CD4-positive, alpha-beta memory T cell (primary cell): ENCODE measurements around the gene MYO5B. TPM values are rescaled to one million over a fixed set of nuclear protein-coding genes. Genes with fewer than 3 reads are reported as not detected.

Experiments used
- CTCF ChIA-PET: fragments of 350-600 bp; sonication (Branson Sonifier 250); formaldehyde crosslinking; loops from one replicate; lab custom pipeline; 2021; ENCODE audit warnings: inconsistent platforms; ENCODE audit not compliant: partially characterized antibody; lab: Charles Lee
- POLR2A ChIA-PET: fragments of 350-600 bp; sonication (Branson Sonifier 250); formaldehyde crosslinking; loops from one replicate; lab custom pipeline; 2021; ENCODE audit not compliant: partially characterized antibody; lab: Charles Lee
- DNase-seq, 5 donors: peaks; one replicate each; pipeline versions ENCODE4 v3.0.0 to v3.0.0-alpha.2; 2020 to 2022; ENCODE audit warnings: mixed read lengths in 1 of 5
- H3K27ac ChIP-seq: one replicate; pipeline ENCODE4 v1.7.0; 2013; ENCODE audit warnings: low read depth, low read length
- H3K27me3 ChIP-seq: 2 replicates; pipeline ENCODE4 v1.7.0; 2013; ENCODE audit warnings: mild to moderate bottlenecking, low read length, moderate library complexity; ENCODE audit not compliant: insufficient read depth
- H3K36me3 ChIP-seq: 2 replicates; pipeline ENCODE4 v1.7.0; 2013; ENCODE audit warnings: mild to moderate bottlenecking, low read length, moderate library complexity; ENCODE audit not compliant: insufficient read depth
- H3K4me1 ChIP-seq: 2 replicates; pipeline ENCODE4 v1.7.0; 2013; ENCODE audit warnings: mild to moderate bottlenecking, low read length, moderate library complexity; ENCODE audit not compliant: insufficient read depth
- H3K4me3 ChIP-seq, 2 donors: one replicate each; pipeline ENCODE4 v1.7.0; 2013; ENCODE audit warnings: low read length in 2 of 2, mild to moderate bottlenecking in 1 of 2
- H3K9me3 ChIP-seq, 2 donors: one replicate each; pipeline ENCODE4 v1.7.0; 2013; ENCODE audit warnings: low read length in 2 of 2, control low read depth in 1 of 2; ENCODE audit not compliant: control insufficient read depth in 1 of 2
- H3K27ac Mint-ChIP-seq, 7 donors: one replicate each; pipeline ENCODE4 v1.8.0; 2020 to 2021; ENCODE audit warnings: mixed read lengths in 7 of 7, mild to moderate bottlenecking in 6 of 7, inconsistent platforms in 3 of 7, moderate library complexity in 3 of 7
- H3K27me3 Mint-ChIP-seq, 2 donors: one replicate each; pipeline ENCODE4 v1.8.0; 2020 to 2021; ENCODE audit warnings: mixed read lengths in 2 of 2
- H3K36me3 Mint-ChIP-seq, 2 donors: one replicate each; pipeline ENCODE4 v1.8.0; 2020 to 2021; ENCODE audit warnings: mixed read lengths in 2 of 2, inconsistent platforms in 1 of 2, mild to moderate bottlenecking in 1 of 2
- H3K4me1 Mint-ChIP-seq, 4 donors: one replicate each; pipeline ENCODE4 v1.8.0; 2020 to 2021; ENCODE audit warnings: mixed read lengths in 4 of 4, mild to moderate bottlenecking in 1 of 4
- H3K4me3 Mint-ChIP-seq, 8 donors: one replicate each; pipeline ENCODE4 v1.8.0; 2020 to 2021; ENCODE audit warnings: mixed read lengths in 8 of 8, mild to moderate bottlenecking in 7 of 8, moderate library complexity in 6 of 8, inconsistent platforms in 3 of 8
- H3K9me3 Mint-ChIP-seq, 8 donors: one replicate each; pipeline ENCODE4 v1.8.0; 2020 to 2021; ENCODE audit warnings: mixed read lengths in 8 of 8, mild to moderate bottlenecking in 5 of 8, inconsistent platforms in 3 of 8, moderate library complexity in 1 of 8
- intact Hi-C: fragments of 100-400 bp; cut with micrococcal nuclease; formaldehyde crosslinking; loops from one replicate; pipeline ENCODE4 v1.15.1; 2023
- polyA plus RNA-seq, 2 donors: library from polyadenylated mRNA; unstranded; fragments of 300-500 nt; fragmentation: Illumina TruSeq; gene quantifications; one replicate each; pipeline ENCODE4 v1.2.3, GENCODE V29; 2021
- total RNA-seq, 2 experiments: library from RNA; stranded (reverse); gene quantifications; one replicate each; pipeline ENCODE4 v1.2.3, GENCODE V29; 2021

Gene MYO5B
- total and polyA plus RNA-seq, 4 experiments from 2014 or later, result 0.02 TPM; not detected in 3

- CTCF ChIA-PET, result no interaction called here
- intact Hi-C loops, result no loop called here
- Histone ChIP-seq H3K9me3 (no peaks in the 10 kb centered on the region), H3K4me3 (no peak overlapping the region), H3K4me1 (no peaks in the 10 kb centered on the region), H3K27ac (no peak overlapping the region), H3K27me3 (no peaks in the 10 kb centered on the region), H3K36me3 (no peaks in the 10 kb centered on the region)
- H3K4me3 Mint-ChIP-seq, result no peak overlapping the region
- no peaks in the 10 kb centered on the region for H3K9me3 Mint-ChIP-seq
- no peaks in the 10 kb centered on the region for H3K36me3 Mint-ChIP-seq
- H3K4me1 Mint-ChIP-seq, result no peaks in the 10 kb centered on the region
- no peak overlapping the region for H3K27ac Mint-ChIP-seq
- POLR2A ChIA-PET, result no interaction called here
- peaks cover 6 to 14% of the 10 kb centered on the region in 2 donors for H3K27me3 Mint-ChIP-seq
- DNase-seq, result no peak
These were observed 129.9 kb downstream of the MYO5B start for GRCh38 chr18:50065039-50065438.

- H3K4me1 ChIP-seq, result no peaks in the 10 kb centered on the region
- Mint-ChIP-seq H3K36me3 (no peaks in the 10 kb centered on the region), H3K4me1 (no peaks in the 10 kb centered on the region), H3K27ac (no peak overlapping the region), H3K4me3 (no peak overlapping the region), H3K9me3 (no peaks in the 10 kb centered on the region), H3K27me3 (peaks cover 7 to 18% of the 10 kb centered on the region in 2 donors)
- DNase-seq, result no peak
- H3K4me3 ChIP-seq, result no peak overlapping the region
- H3K9me3 ChIP-seq, result no peaks in the 10 kb centered on the region
- H3K27ac ChIP-seq, result no peak overlapping the region
- CTCF ChIA-PET, result no interaction called here
- H3K27me3 ChIP-seq, result no peaks in the 10 kb centered on the region
- no peaks in the 10 kb centered on the region for H3K36me3 ChIP-seq
- POLR2A ChIA-PET, result no interaction called here
- intact Hi-C loops, result no loop called here
These were observed 132.9 kb downstream of the MYO5B start for GRCh38 chr18:50061876-50062517.

GRCh38 chr18:50060822-50061221, 134.1 kb downstream of the MYO5B start:
- H3K27me3 ChIP-seq, result no peaks in the 10 kb centered on the region
- no peaks in the 10 kb centered on the region for H3K4me1 ChIP-seq
- Mint-ChIP-seq H3K36me3 (no peaks in the 10 kb centered on the region), H3K27ac (no peak overlapping the region), H3K4me3 (no peak overlapping the region), H3K9me3 (no peaks in the 10 kb centered on the region), H3K4me1 (no peaks in the 10 kb centered on the region), H3K27me3 (peaks cover 7 to 15% of the 10 kb centered on the region in 2 donors)
- no peak for DNase-seq
- ChIA-PET CTCF (no interaction called here), POLR2A (no interaction called here)
- H3K27ac ChIP-seq, result no peak overlapping the region
- intact Hi-C loops, result no loop called here
- H3K4me3 ChIP-seq, result no peak overlapping the region
- H3K36me3 ChIP-seq, result no peaks in the 10 kb centered on the region
- H3K9me3 ChIP-seq, result no peaks in the 10 kb centered on the region

GRCh38 chr18:50058731-50059130, 136.2 kb downstream of the MYO5B start:
- H3K4me3 ChIP-seq, result no peak overlapping the region
- CTCF ChIA-PET, result interaction anchor here (1.9 kb wide), 1 partner anchor 299 kb away, joined by 6 read pairs; no protein-coding TSS in a partner anchor
- no peaks in the 10 kb centered on the region for H3K36me3 ChIP-seq
- Mint-ChIP-seq H3K36me3 (no peaks in the 10 kb centered on the region), H3K27me3 (peaks cover 6 to 11% of the 10 kb centered on the region in 2 donors), H3K4me3 (no peak overlapping the region), H3K4me1 (no peaks in the 10 kb centered on the region), H3K9me3 (peaks cover 0 to 3% (median 0%) of the 10 kb centered on the region in 8 donors), H3K27ac (no peak overlapping the region)
- no peak overlapping the region for H3K27ac ChIP-seq
- no peaks in the 10 kb centered on the region for H3K27me3 ChIP-seq
- no peaks in the 10 kb centered on the region for H3K9me3 ChIP-seq
- POLR2A ChIA-PET, result no interaction called here
- no peak for DNase-seq
- intact Hi-C loops, result loop anchor here (5.0 kb wide), 1 partner anchor 299 kb away; no protein-coding TSS in a partner anchor
- no peaks in the 10 kb centered on the region for H3K4me1 ChIP-seq

- Histone ChIP-seq H3K27me3 (no peaks in the 10 kb centered on the region), H3K36me3 (no peaks in the 10 kb centered on the region), H3K4me1 (no peaks in the 10 kb centered on the region), H3K27ac (no peak overlapping the region), H3K9me3 (no peaks in the 10 kb centered on the region), H3K4me3 (no peak overlapping the region)
- intact Hi-C loops, result loop anchor here (5.0 kb wide), 1 partner anchor 300 kb away; no protein-coding TSS in a partner anchor
- ChIA-PET CTCF (no interaction called here), POLR2A (no interaction called here)
- H3K27me3 Mint-ChIP-seq, result peaks cover 7 to 8% of the 10 kb centered on the region in 2 donors
- H3K4me3 Mint-ChIP-seq, result no peak overlapping the region
- H3K9me3 Mint-ChIP-seq, result peaks cover 0 to 4% (median 0%) of the 10 kb centered on the region in 8 donors
- H3K27ac Mint-ChIP-seq, result no peak overlapping the region
- no peak for DNase-seq
- no peaks in the 10 kb centered on the region for H3K36me3 Mint-ChIP-seq
- no peaks in the 10 kb centered on the region for H3K4me1 Mint-ChIP-seq
These were observed 137.9 kb downstream of the MYO5B start for GRCh38 chr18:50057009-50057408.

GRCh38 chr18:50056185-50056584, 138.8 kb downstream of the MYO5B start:
- CTCF ChIA-PET, result no interaction called here

GRCh38 chr18:50055488-50055887, 139.5 kb downstream of the MYO5B start:
- Mint-ChIP-seq H3K4me3 (no peak overlapping the region), H3K36me3 (no peaks in the 10 kb centered on the region), H3K27ac (no peak overlapping the region), H3K4me1 (no peaks in the 10 kb centered on the region), H3K9me3 (peaks cover 0 to 4% (median 0%) of the 10 kb centered on the region in 8 donors), H3K27me3 (peaks cover 8% of the 10 kb centered on the region in 2 donors)
- intact Hi-C loops, result loop anchor here (5.0 kb wide), 1 partner anchor 302 kb away; no protein-coding TSS in a partner anchor
- no peak for DNase-seq
- H3K4me3 ChIP-seq, result no peak overlapping the region
- no peaks in the 10 kb centered on the region for H3K9me3 ChIP-seq
- H3K4me1 ChIP-seq, result no peaks in the 10 kb centered on the region
- CTCF ChIA-PET, result no interaction called here
- no peaks in the 10 kb centered on the region for H3K27me3 ChIP-seq
- no peaks in the 10 kb centered on the region for H3K36me3 ChIP-seq
- H3K27ac ChIP-seq, result no peak overlapping the region
- POLR2A ChIA-PET, result no interaction called here

More at GRCh38 chr18:50056185-50056584, 138.8 kb downstream of the MYO5B start:
- Mint-ChIP-seq H3K9me3 (peaks cover 0 to 4% (median 0%) of the 10 kb centered on the region in 8 donors), H3K4me1 (no peaks in the 10 kb centered on the region), H3K36me3 (no peaks in the 10 kb centered on the region), H3K27ac (no peak overlapping the region), H3K27me3 (peaks cover 8 to 9% of the 10 kb centered on the region in 2 donors), H3K4me3 (no peak overlapping the region)
- no peak for DNase-seq
- H3K36me3 ChIP-seq, result no peaks in the 10 kb centered on the region
- H3K4me1 ChIP-seq, result no peaks in the 10 kb centered on the region
- POLR2A ChIA-PET, result no interaction called here
- no peak overlapping the region for H3K4me3 ChIP-seq
- no peak overlapping the region for H3K27ac ChIP-seq
- no peaks in the 10 kb centered on the region for H3K27me3 ChIP-seq
- intact Hi-C loops, result loop anchor here (5.0 kb wide), 1 partner anchor 301 kb away; no protein-coding TSS in a partner anchor
- no peaks in the 10 kb centered on the region for H3K9me3 ChIP-seq
